HG03520 (cell line): Measurements from ENCODE around the gene KCNIP2.
"Not testable (repeated sequence)": the region's sequence is repeated elsewhere in the genome, so short reads cannot be mapped to it uniquely, and the experiment has no call there.

Experiments used
- ATAC-seq: cut with Tn5 transposase; IDR thresholded peaks from one replicate; pipeline ENCODE4 v1.9.1; 2021; ENCODE audit warnings: mild to moderate bottlenecking, moderate library complexity; ENCODE audit not compliant: unreplicated experiment

KCNIP2 gene

GRCh38 chr10:101828766-101829551 is 14.6 kb downstream of the KCNIP2 start:
- no peak for ATAC-seq

GRCh38 chr10:101827919-101828600 is 15.5 kb downstream of the KCNIP2 start:
- ATAC-seq, result no peak

- ATAC-seq, result no peak
Measured at GRCh38 chr10:101826852-101827434, 16.7 kb downstream of the KCNIP2 start.

- ATAC-seq, result no peak
Measured at GRCh38 chr10:101824736-101825135, 18.9 kb downstream of the KCNIP2 start.

- peak; percentile 13 for ATAC-seq
Measured at GRCh38 chr10:101818872-101819633, 24.5 kb downstream of the KCNIP2 start.

GRCh38 chr10:101818119-101818871 is 25.3 kb downstream of the KCNIP2 start, which contains the start of gene OGA:
OGA (minus strand) TSS chr10:101818444; CDS start chr10:101818022, 422 bp downstream.
- peak; percentile 84 for ATAC-seq

GRCh38 chr10:101817337-101818118 is 26.1 kb downstream of the KCNIP2 start:
- ATAC-seq, result no peak

GRCh38 chr10:101816913-101817336 is 26.7 kb downstream of the KCNIP2 start:
- no peak for ATAC-seq

GRCh38 chr10:101816376-101816775 is 27.2 kb downstream of the KCNIP2 start:
- ATAC-seq, result no peak

- no peak for ATAC-seq
Measured at GRCh38 chr10:101814466-101815071, 29.0 kb downstream of the KCNIP2 start.

GRCh38 chr10:101812606-101813005 is 31.0 kb downstream of the KCNIP2 start:
- ATAC-seq, result no peak

GRCh38 chr10:101807158-101807557 is 36.4 kb downstream of the KCNIP2 start:
- no peak for ATAC-seq

- no peak for ATAC-seq
Measured at GRCh38 chr10:101803511-101803910, 40.1 kb downstream of the KCNIP2 start.

- ATAC-seq, result no peak
Measured at GRCh38 chr10:101797403-101798059, 46.1 kb downstream of the KCNIP2 start.

GRCh38 chr10:101793526-101793925 is 50.1 kb downstream of the KCNIP2 start:
- ATAC-seq, result no peak

GRCh38 chr10:101789686-101790085 is 53.9 kb downstream of the KCNIP2 start:
- ATAC-seq, result no peak

- ATAC-seq, result not testable (repeated sequence)
Measured at GRCh38 chr10:101789231-101789630, 54.4 kb downstream of the KCNIP2 start.

- ATAC-seq, result no peak
Measured at GRCh38 chr10:101785801-101786200, 57.8 kb downstream of the KCNIP2 start.

GRCh38 chr10:101784558-101784957 is 59.0 kb downstream of the KCNIP2 start:
- ATAC-seq, result no peak
